Mammary epithelial cell (primary cell): ENCODE results near the gene WDR31.

Experiments
- EZH2 ChIP-seq: IDR thresholded peaks from 2 replicates; pipeline ENCODE4 v1.6.1; 2012; ENCODE audit warnings: low read length, inconsistent platforms, borderline replicate concordance
- TF ChIP-seq, protein P1 (sequence below), 2 donors: IDR thresholded peaks in 1 of 2; conservative IDR thresholded peaks in 1 of 2; 2 replicates each; pipeline ENCODE4 v1.5.1; 2011 to 2012; ENCODE audit warnings: inconsistent platforms in 2 of 2, low read length in 2 of 2, mild to moderate bottlenecking in 2 of 2, control low read depth in 1 of 2, low read depth in 1 of 2; ENCODE audit not compliant: insufficient read depth in 1 of 2; ENCODE audit errors: extremely low read depth in 1 of 2

DNA sequence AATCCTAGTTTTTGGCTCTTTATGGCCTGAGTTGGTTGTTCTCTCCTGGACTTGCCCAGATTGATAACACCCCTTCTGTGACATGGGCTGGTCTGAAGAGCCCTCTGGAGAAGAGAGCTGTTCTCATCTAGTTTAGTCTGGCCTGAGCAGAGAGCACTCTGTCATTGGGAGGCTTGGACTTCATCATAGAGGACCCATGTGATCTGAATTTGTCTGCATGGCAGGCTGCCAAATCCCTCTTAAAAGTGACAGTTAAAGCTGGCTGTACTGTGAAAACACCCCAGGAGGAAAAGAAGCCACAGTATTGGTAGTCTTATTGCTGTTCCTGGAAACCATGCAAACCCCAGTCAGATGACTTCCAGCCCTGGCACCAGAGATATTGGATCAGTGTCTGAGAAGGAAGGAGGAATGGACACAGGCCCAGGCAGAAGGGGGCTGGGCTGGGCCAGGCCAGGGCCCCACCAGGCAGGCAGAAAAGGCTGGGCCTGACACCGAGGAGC lies 3.7 kb upstream of the WDR31 start:
- TF ChIP-seq, protein P1, sequence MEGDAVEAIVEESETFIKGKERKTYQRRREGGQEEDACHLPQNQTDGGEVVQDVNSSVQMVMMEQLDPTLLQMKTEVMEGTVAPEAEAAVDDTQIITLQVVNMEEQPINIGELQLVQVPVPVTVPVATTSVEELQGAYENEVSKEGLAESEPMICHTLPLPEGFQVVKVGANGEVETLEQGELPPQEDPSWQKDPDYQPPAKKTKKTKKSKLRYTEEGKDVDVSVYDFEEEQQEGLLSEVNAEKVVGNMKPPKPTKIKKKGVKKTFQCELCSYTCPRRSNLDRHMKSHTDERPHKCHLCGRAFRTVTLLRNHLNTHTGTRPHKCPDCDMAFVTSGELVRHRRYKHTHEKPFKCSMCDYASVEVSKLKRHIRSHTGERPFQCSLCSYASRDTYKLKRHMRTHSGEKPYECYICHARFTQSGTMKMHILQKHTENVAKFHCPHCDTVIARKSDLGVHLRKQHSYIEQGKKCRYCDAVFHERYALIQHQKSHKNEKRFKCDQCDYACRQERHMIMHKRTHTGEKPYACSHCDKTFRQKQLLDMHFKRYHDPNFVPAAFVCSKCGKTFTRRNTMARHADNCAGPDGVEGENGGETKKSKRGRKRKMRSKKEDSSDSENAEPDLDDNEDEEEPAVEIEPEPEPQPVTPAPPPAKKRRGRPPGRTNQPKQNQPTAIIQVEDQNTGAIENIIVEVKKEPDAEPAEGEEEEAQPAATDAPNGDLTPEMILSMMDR (conservative IDR thresholded peaks at IDR 0.05 in 1 of 2, IDR thresholded peaks at IDR 0.05 in 1 of 2; ENCODE audit: extremely low read depth in 1 of 2, insufficient read depth in 1 of 2, low read depth in 1 of 2, low read length in 2 of 2), result no peak
- TF ChIP-seq EZH2, result no peak
